GM21423 (cell line): ENCODE data around the gene SH3RF3.

Experiments used
- ATAC-seq: cut with Tn5 transposase; IDR thresholded peaks from one replicate; pipeline ENCODE4 v1.9.1; 2021; ENCODE audit warnings: mild to moderate bottlenecking, moderate library complexity; ENCODE audit not compliant: unreplicated experiment

The SH3RF3 gene

DNA sequence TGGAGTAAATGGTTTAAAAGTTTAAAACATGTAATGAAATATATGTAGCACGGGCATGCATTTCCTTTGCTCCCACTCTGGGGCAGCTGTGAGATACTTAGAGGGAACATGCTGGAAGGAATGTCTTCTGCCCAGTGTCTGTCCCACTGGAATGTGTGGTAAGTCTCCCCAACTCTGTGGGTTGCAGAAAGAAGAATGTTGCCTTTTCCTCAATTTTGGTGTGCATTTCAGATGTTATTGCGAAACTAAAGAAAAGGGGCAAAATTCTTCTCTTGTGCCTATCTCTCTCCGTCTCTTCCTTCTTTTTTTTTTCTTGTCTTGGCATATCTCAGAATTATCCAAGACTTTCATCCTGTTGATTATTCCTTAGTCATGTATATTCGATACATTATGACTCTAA is 201.1 kb downstream of the SH3RF3 start:
- no peak for ATAC-seq

DNA sequence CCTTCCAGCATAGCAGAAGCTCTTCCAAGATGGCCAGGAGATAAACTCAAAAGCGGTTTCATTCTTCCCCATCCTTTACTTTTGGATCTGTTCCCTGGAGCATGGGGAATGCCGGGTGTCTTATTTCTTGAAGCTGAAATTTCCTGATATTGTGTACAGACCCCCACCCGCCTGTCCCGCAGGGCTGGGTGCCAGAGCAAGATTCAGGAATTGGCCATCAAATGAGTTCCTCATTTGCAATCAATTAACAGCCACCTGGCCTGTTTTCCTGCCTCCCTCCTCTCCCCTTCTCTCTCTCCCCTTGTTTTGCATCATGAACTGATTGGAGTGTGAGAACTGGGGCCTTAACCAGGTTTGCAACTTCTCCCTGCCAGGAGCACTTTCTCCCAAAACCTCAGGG is 202.1 kb downstream of the SH3RF3 start:
- no peak for ATAC-seq

DNA sequence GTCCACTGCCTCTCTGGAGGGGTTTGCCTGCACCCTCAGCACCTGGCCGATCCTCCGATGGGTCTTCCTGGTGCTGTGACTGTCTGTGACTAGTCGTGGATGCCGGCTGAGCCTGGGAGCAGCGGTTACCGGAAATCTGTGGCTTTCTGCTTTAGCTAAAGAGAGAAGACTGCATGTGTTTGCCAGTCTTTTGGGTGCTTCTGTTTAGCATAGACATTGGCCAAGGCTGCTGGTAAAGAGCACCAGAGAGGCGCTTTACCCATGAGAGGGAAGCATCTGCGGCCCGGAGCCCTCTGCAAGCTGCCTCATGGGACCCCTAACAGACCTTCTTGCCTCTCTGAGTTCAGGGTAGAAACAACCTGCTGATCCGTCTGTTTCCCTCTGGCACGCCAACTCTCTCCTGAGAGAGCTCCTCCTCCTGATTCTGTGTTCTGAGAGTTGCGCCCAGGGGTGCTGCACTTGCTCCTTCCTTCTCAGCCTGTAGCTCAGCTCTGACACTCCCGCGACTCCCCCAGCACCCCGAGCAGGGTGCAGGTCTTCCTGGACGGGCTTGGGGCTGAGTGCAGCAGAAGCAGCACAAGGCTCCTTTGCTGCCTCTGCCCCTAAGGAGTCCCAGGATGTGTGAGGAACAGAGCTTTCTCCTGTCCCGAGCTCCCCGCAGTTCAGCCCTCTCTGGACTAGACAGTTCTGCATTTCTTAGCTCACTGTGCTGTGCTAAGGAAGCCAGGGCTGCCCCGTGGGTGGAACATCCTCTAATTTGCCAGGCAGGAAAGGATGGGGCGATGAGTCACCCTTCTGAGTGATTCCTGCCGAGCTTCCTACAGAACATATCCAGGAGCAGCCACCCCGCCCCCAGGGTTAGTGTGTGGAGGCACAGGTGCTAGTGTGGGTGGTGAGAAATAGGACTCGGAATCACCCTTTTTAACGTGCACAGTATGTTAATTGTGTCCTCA is 203.2 kb downstream of the SH3RF3 start:
- peak; percentile 51 for ATAC-seq

DNA sequence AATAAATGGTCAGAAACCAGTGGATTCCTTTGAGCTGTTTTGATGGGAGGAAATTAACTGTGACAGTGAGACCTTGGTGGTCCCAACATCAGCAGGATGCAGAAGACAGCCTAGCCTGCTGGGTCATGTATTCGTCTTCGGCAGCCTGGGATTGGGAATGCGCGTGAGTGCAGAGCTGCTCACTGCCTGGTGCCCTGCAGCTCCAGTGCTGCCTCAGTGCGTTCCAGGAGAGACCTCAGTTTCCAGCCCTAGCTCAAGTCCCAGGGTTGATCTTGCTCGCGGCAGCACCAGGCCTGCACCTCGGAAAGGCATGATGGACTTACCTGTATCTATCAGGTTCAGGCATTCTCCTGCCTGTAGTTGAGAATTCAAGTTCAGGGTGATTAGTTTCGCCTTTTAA is 203.9 kb downstream of the SH3RF3 start:
- ATAC-seq = no peak

DNA sequence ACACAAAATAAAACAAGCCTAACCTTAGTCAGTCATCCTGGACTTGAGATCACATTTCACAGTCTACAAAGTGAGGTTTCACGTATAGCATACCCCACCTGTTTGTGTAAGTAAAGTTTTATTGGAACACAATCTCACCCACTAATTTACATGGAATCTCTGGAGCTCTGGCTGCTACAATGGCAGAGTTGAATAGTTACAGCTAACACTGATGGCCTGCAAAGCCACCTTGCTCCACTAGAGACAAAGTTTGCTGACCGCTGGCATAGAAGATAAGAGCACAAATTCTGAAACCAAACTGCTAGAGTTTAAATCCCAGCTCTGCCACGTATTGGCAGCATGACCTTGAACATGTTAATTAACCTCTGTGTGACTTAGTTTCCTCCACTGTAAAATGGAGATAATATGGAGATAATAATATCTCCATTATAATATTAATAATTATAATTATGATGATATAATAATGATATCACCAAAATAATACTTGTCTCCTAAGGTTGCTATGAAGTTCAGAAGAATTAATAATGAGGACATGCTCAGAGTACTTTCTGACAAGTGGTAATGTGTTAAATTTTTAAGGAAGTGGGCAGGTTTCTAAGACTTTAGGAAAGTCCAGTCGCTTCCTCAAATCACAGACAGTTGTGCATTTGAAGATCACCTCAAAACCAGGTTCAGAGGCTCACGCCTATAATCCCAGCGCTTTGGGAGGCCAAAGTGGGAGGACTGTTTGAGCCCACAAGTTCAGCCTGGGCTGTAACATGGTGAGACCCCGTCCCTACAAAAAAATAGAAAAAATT is 204.6 kb downstream of the SH3RF3 start:
- ATAC-seq = no peak

DNA sequence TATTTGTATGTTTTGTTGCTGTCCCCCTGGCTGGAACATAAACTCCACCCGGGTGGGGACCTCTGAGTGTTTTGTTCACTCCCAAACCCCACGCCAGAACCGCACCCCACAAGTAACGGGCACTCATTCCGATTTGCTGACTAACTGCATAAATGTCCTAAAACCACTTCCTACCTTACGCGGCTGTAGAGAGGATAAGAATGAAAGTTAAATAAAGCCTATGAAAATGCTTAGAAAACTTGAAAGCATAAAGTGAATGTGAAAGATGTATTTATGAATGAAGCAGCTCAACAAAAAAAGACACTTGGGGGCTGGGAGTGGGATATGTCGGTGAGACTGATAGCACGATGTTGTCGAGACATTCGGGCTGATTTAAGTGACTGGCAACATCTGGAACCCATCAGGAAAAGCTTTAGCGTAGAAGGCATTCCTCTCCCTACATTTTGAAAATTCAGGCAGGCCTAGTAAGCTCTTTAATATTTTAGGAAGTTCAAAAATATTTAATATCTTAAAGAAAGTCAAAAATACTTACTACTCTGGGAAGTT is 206.7 kb downstream of the SH3RF3 start:
- ATAC-seq = no peak

DNA sequence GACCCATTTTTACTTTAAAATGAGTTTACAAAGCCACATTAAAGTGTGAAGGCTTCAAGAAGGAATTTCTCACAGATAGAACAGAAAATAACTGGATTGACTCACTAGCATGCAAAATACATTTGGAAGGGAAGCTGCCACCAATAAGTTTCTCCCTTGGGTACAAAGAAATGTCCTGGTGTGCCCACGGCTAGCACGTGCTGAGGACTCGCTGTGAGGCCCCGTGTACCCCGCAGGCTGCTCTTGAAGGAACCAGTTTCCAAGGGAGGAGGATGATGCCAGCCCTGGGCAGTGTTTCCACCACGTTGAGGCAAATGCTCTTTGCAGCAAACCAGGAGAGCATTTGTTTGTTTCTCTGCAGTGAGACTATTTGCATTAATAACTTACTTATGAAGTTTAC is 207.3 kb downstream of the SH3RF3 start:
- ATAC-seq = no peak

DNA sequence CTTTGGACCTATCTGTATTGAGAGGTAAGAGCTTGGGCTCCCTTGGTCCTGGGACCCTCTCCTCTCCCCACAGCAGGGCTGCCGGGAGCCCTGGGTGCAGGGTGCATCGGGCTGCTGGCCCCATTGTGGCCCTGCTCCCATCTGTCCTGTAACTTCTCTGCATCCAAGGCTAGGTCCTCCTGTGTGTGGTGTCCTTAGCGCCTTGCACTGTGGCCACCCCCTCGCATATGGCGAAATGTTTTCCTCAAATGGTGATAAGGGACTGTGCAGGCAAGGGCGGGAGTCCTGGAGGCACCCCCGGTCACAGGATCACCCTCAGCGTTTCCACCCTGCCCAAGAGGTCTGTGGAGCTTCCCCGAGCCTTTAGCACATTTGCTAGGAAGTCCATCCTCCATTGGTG is 208.2 kb downstream of the SH3RF3 start:
- ATAC-seq = no peak

DNA sequence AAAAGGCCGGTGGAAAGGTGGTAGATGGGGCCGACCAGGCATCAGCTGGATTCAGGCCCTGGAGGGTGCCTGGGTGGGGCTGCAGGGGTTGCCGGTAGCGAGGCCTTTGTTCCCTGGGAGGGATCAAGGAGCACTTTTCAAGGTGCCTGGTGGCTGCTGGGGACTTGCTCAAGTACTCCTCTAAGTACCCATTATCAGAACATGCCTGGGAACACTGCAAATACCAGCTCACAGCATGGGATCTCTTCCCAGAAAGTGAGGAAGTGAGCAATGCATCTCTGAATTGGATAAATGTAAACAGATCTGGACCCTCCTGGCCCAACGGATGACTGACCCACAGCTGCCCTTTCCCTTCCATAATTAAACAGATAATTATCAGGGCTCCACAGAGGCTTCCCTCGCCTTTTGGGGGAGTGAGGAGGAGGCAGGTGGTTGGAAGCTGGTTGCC is 210.5 kb downstream of the SH3RF3 start:
- ATAC-seq = no peak

DNA sequence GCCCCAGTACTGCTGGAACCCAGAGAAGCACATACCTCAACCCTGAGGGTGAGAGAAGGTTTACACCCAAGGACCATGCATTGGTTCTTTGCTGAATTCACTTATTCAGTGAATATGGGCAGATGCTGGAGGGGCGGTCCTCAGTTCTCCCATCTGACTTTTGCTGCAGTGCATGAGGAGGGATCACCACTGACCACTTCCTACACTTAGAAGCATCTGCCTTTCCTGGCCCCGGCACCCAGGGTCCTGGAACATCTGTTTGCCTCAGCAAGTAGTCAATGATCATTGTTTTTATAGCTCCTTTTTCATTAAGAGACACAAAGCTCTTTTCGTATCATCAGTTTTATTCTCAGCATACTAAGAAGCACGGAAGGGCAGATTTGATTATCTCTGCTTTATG is 211.4 kb downstream of the SH3RF3 start:
- no peak for ATAC-seq

DNA sequence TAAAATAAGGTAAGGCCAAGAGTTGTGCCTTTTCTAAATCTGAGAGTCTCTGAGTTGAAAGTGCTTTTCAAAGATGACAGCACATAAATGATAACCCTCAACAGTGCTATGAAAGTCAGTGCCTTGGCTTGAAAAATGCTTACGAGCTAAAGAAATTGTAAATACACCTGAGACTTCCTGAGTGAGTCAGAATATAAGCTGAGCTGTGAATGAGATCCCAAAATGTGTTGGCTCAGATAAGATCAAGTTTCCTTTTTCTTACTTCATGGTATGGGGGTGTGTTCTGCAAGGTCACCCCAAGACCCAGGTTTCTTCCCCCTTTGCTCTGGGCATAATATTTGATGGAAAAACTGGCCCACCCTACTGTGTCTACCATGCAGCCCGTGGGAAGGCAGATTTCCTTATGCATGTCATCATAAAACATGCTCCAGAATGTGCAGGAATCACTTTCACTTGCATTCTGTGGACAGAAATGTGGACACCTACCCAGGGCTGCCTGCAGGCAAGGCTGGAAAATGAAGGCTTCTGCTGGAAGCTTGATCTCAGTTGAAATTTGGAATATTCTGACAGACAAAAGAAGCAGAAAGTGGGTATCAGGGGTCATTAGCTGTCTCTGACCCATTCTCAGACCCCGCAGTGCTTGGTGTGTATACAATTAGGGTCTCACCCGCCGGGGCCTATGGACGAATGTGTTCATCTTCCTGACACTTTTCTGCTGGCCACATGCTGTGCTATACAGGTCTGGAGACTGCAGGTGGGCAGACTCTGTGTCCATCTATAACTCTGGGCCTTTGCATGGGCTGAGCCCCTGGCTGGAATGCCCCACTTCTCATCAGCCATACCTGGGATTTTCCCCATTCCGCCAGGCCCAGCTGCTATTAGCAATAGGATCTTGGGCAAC is 212.6 kb downstream of the SH3RF3 start:
- no peak for ATAC-seq

DNA sequence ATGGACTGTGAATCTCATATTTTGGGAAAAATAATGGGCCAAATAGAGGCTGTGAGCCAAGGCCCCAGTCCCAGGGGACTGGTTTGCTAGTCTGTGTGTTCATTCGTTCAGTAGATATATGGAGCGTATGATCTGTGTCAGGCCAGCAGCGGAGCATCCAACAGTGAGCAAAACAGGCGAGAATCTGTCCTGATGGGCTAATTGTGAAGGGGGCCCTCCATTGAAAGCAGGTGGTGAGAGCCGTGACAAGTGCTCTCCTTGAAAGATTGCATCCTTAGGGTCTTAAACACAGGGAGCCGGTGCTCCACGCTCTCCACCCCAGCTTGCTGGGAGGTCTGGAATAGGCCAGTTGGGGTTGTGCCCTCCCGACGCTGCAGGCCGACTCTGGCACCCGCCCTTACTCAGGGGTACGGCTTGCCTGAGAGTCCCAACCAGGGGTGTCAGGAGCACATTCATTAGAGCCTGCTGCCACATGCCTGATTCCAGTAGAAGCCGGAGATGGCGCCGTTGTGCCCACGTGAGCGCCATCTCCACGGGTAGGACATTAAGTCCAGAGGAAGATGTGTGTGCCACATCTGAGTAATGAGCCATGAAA is 213.3 kb downstream of the SH3RF3 start:
- ATAC-seq = no peak

DNA sequence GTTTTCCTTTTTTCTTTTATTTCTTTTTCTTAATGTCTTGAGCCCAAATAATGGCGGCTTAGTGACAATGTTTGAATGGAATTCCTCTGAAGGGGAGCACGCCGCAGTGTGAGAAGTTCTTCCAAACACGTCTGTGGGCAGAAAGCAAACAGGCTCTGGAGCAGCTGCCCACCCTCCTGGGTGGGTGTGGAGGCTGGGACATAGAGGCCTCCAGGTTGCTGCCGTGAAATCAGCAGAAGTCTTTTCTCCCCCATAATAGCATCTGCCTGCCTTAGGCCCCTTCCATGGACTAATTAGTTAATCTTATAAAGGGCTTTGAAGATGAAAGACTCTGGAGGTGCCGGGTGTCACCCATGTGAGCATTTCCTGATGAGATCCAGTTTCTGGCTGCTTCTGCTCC is 213.9 kb downstream of the SH3RF3 start:
- no peak for ATAC-seq

DNA sequence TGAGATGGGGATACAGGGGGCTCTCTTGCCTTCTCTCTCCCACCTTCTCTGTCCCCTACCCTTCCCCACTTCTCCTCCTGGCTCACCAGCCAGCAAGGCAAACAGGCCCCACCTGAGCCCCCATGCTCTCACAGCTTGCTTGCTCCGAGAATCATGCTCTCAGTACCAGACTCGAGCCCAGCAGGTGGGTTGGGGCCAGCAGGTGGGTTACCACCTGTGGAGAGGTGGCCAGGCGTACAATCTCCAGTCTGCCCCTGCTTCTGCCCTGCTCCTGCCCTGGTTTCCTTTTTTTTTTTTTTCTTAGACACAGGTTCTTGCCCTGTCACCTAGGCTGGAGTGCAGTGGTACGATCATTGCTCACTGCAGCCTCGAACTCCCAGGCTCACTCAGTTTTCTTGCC is 214.5 kb downstream of the SH3RF3 start:
- no peak for ATAC-seq

DNA sequence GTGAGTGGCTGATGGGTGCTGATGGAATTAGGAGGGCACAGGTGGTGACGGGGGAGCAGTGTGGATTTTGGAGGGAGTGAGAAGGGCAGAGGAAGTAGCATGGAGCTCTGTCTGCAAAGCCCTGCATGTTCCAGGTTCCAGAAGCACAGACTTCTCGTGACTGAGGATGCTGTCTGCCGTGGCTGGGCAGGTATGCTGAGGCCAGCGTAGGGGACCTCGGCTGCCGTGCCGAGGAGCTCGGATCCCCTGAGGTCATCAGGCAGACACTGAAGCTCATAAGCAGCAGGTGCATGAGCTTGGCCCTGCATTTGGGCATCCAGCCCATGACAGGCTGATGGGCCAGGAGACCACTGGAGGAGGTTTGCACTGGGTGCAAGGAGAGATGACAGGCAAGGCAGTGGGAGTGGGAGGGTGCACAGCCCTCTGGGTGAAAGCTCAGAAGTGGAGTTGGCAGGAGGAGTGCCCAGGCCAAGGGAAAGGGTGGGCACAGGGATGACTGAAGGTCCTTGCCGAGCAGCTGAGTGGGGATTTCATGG is 215.3 kb downstream of the SH3RF3 start:
- ATAC-seq = no peak

DNA sequence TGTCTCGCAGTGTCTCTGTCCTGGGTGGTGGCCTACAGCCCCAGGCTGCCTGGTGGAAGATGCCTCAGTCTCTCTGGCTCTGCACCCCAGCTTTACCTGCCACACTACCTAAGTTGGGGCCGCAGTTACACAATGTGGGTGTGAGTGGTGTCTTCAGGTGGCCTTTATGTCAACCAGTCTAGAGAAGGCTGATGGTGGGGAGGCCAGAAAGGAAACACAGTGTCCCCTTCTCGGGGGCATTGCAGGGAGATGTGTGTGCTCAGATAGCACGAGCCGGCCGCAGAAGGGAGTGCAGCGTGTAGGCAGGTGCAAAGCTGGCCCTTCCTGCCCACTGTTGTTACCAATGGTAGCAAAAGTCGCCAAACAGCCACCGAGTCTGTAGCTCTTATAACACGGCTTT is 216.1 kb downstream of the SH3RF3 start:
- no peak for ATAC-seq

DNA sequence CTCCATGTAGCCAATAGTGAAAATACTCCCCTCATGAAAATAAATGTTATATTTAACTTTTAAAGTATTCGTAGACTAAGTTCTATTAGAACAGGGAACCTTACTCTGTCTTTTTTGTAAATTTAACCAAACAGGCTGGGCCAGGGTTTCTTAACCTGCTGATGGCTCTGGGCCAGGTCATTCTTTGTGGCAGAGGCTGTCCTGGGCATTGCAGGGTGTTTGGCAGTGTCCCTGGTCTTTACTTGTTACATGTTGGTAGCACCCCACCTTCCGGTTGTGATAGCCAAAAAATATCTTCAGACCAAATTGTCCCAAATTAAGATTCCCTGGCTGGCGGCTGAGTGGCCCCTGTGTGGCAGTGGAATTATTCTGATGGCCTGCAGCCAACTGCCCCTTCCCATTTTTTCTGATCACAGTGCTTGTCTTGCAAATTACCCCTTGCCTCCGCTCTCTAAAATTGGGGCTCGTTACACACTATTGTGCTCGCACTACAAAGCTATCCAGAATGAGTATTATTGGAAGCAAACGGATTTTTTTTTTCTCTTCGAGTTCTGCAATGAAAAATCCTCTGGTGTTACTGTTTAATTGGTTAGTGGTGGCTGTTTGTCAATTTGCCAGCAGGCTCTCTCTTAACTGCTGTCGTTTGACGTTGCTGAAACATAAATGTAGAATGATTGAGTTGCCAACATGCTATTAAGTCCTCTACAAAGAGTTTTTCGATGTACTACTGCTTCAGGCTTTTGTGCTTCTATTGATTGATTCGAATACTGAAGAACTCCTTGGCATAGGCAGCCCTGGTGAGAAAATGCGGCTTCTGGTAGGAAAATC is 216.9 kb downstream of the SH3RF3 start:
- ATAC-seq = no peak

DNA sequence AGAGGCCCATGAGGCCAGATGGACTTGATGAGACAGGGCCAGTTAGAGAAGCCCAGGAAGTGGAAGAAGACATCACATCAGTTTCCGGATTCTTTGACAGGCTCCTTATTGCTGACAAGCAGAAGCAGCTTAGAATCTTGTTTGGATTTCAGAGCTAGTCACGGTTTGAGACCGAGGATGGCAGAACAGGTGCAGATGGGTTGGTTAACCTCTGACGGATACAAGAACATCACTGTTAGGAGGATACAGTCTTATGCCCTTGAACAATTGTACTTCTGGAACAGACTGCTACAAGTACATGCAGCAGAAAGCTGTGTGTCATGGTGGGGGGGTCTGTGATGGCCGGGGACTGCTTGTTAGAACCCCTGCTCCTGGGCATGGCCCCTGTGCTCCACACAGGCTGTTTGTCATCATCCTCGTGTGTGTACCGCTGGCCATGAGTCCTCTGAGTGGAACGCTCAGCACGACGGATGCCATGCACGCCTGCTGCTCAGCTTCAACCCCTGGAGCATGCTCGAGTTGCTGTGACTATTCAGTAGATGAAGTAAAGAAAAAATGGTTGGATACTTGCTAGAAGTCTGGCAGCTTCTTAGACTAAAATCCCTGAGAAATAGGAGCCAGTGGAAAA is 217.7 kb downstream of the SH3RF3 start:
- no peak for ATAC-seq

DNA sequence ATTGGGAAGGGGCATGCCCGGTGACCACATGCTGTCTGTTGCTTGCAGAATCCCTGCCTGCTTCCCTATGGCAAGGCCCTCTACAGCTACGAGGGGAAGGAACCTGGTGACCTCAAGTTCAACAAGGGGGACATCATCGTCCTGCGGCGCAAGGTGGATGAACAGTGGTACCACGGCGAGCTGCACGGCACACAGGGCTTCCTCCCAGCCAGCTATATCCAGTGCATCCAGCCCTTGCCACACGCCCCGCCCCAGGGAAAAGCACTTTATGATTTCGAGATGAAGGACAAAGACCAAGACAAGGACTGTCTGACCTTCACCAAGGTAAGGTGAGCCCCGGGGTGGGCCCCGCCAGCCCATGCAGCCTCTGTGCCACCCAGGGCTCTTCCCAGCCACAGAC is 218.6 kb downstream of the SH3RF3 start:
- no peak for ATAC-seq
